ENCODE measurements around the gene RGS9.

DNA sequence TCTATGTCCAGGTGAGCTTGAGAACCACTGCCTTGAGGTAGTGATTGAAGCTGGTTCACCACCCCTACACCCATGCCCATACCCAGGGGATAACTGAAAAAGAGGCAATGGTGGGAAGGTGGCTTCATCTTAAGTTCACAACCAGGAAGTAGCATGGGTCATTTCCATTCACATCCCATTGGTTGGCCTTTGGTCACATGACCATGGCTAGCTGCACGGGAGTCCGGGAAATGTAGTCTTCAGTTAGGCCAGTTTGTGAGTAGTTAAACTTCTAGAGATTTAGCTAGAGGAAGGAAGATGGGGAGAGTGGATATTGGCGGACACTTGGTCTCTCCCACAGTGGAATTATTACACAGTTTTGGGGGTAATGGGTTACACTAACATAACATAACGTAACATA is 92.9 kb downstream of the RGS9 start:
- no peak for TF ChIP-seq POLR2A (IDR thresholded peaks at IDR 0.05)
- TF ChIP-seq, protein P1, sequence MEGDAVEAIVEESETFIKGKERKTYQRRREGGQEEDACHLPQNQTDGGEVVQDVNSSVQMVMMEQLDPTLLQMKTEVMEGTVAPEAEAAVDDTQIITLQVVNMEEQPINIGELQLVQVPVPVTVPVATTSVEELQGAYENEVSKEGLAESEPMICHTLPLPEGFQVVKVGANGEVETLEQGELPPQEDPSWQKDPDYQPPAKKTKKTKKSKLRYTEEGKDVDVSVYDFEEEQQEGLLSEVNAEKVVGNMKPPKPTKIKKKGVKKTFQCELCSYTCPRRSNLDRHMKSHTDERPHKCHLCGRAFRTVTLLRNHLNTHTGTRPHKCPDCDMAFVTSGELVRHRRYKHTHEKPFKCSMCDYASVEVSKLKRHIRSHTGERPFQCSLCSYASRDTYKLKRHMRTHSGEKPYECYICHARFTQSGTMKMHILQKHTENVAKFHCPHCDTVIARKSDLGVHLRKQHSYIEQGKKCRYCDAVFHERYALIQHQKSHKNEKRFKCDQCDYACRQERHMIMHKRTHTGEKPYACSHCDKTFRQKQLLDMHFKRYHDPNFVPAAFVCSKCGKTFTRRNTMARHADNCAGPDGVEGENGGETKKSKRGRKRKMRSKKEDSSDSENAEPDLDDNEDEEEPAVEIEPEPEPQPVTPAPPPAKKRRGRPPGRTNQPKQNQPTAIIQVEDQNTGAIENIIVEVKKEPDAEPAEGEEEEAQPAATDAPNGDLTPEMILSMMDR (IDR thresholded peaks at IDR 0.05): no peak

Measured in Peyer's patch (tissue), 4 donors.